Peyer's patch (tissue), 4 donors: ENCODE results near the gene PDE6A.

Experiments
- CTCF ChIP-seq, 6 experiments: fragments of 450-650 bp in 4 of 6; fragments of 200-600 bp in 2 of 6; sonication (generic) in 1 of 6; IDR thresholded peaks; one replicate each; pipeline ENCODE4 v1.5.1; 2017 to 2019; ENCODE audit warnings: antibody characterized with exemption in 6 of 6, mild to moderate bottlenecking in 3 of 6, moderate library complexity in 1 of 6
- POLR2A ChIP-seq, 2 donors: fragments of 450-650 bp; IDR thresholded peaks; one replicate each; pipeline ENCODE4 v1.5.1; 2017; ENCODE audit warnings: antibody characterized with exemption in 2 of 2, mild to moderate bottlenecking in 2 of 2, moderate library complexity in 2 of 2

- TF ChIP-seq CTCF (IDR thresholded peaks at IDR 0.05) (no peak), POLR2A (IDR thresholded peaks at IDR 0.05) (no peak)
These were observed 43.1 kb downstream of the PDE6A start for GRCh38 chr5:149901511-149901910.
